Glomerular endothelial cell (primary cell): ENCODE results near the gene MARS1. TPM values are rescaled to one million over a fixed set of nuclear protein-coding genes. Genes with fewer than 3 reads are reported as not detected.

Source experiments
- total RNA-seq: library from RNA; depleted of rRNA; stranded (reverse); fragments of >200 nt; gene quantifications from 2 replicates; pipeline ENCODE4 v1.2.3, GENCODE V29; 2015

MARS1 gene
- total RNA-seq, 1 donor from 2014 or later = 199 TPM

Other genes starting within 250 kb of the MARS1 start
- 0.18 and 0.58 TPM in 2 replicates for gene STAC3, start 236.9 kb upstream of the MARS1 start, total RNA-seq
- 18.6 and 19.7 TPM in 2 replicates for gene R3HDM2, start 57.0 kb upstream of the MARS1 start, total RNA-seq
- gene INHBC, start 53.3 kb upstream of the MARS1 start, total RNA-seq = not detected in 2 replicates
- gene INHBE, start 32.8 kb upstream of the MARS1 start, total RNA-seq = not detected in 2 replicates
- 0.12 and 0.19 TPM in 2 replicates for gene GLI1, start 28.3 kb upstream of the MARS1 start, total RNA-seq
- 0.18 and 0.24 TPM in 2 replicates for gene ARHGAP9, start 8.2 kb upstream of the MARS1 start, total RNA-seq
- 14.0 and 19.1 TPM in 2 replicates for gene DDIT3, start 32.4 kb downstream of the MARS1 start, total RNA-seq
- gene MBD6, start 34.8 kb downstream of the MARS1 start, total RNA-seq = 28.4 and 31.7 TPM in 2 replicates
- 227 and 287 TPM in 2 replicates for gene DCTN2, start 59.1 kb downstream of the MARS1 start, total RNA-seq
- 0.06 and 0.10 TPM in 2 replicates for gene KIF5A, start 62.0 kb downstream of the MARS1 start, total RNA-seq
- 7.3 and 9.9 TPM in 2 replicates for gene PIP4K2C, start 103.1 kb downstream of the MARS1 start, total RNA-seq
- gene DTX3, start 116.8 kb downstream of the MARS1 start, total RNA-seq = 4.2 and 4.8 TPM in 2 replicates
- gene ARHGEF25, start 123.4 kb downstream of the MARS1 start, total RNA-seq = 1.4 and 2.0 TPM in 2 replicates
- 1.1 and 2.9 TPM in 2 replicates for gene B4GALNT1, start 145.1 kb downstream of the MARS1 start, total RNA-seq
- 241 and 260 TPM in 2 replicates for gene OS9, start 206.1 kb downstream of the MARS1 start, total RNA-seq